ENCODE results near the gene RALGAPA2. TPM values are rescaled to one million over a fixed set of nuclear protein-coding genes. Genes with fewer than 3 reads are reported as not detected.

The RALGAPA2 gene
- total and polyA plus RNA-seq, 2 experiments from 2014 or later: 13.1 to 43.4 TPM

- no peaks in the 10 kb centered on the region for H3K9me2 ChIP-seq (ENCODE audit: insufficient read depth)
- ATAC-seq: peak; percentile 79
- DNase-seq (ENCODE audit: low spot score): peak; percentile 29
- no peak overlapping the region for H3K4me3 ChIP-seq
- no peak overlapping the region for H3K4me2 ChIP-seq
- H3K4me3 Mint-ChIP-seq: no peak overlapping the region
- no peak for TF ChIP-seq JUNB (IDR thresholded peaks at IDR 0.05; ENCODE audit: unreplicated experiment)
- TF ChIP-seq EZH2phosphoT487 (IDR thresholded peaks at IDR 0.05; ENCODE audit: unreplicated experiment): no peak
- H3K79me2 ChIP-seq (replicated peaks; ENCODE audit: insufficient read depth): no peaks in the 10 kb centered on the region
- H3F3A ChIP-seq (replicated peaks; ENCODE audit: low read depth): no peaks in the 10 kb centered on the region
- H3K27ac Mint-ChIP-seq: no peak overlapping the region
- H3K4me1 ChIP-seq (ENCODE audit: insufficient read depth): no peaks in the 10 kb centered on the region
- H3K27me3 Mint-ChIP-seq (ENCODE audit: insufficient read depth, low read depth, poor library complexity): peaks cover 9% of the 10 kb centered on the region
- H3K27me3 ChIP-seq (ENCODE audit: insufficient read depth): no peaks in the 10 kb centered on the region
- H3K9me3 Mint-ChIP-seq: no peaks in the 10 kb centered on the region
- H3K36me3 Mint-ChIP-seq (ENCODE audit: low read depth): no peaks in the 10 kb centered on the region; the same call in 2 of the 3 replicates
- H4K20me1 ChIP-seq (replicated peaks; ENCODE audit: insufficient read depth): no peaks in the 10 kb centered on the region
- no peak overlapping the region for H2AFZ ChIP-seq
- H3K36me3 ChIP-seq (ENCODE audit: insufficient read depth): no peaks in the 10 kb centered on the region
- peaks cover 23% of the 10 kb centered on the region for H3K4me1 Mint-ChIP-seq
- H3K27ac ChIP-seq (ENCODE audit: low read depth): no peak overlapping the region
Measured at GRCh38 chr20:20395903-20396568, 316.4 kb downstream of the RALGAPA2 start.

- TF ChIP-seq REST (IDR thresholded peaks at IDR 0.05; ENCODE audit: unreplicated experiment) (no peak), POLR2AphosphoS5 (IDR thresholded peaks at IDR 0.05; ENCODE audit: low read depth) (no peak), ZNF114 (CRISPR knock-in tag; IDR thresholded peaks at IDR 0.05) (no peak), EZH2phosphoT487 (IDR thresholded peaks at IDR 0.05; ENCODE audit: unreplicated experiment) (no peak), JUNB (IDR thresholded peaks at IDR 0.05; ENCODE audit: unreplicated experiment) (no peak), EZH2 (IDR thresholded peaks at IDR 0.05; ENCODE audit: low read depth, unreplicated experiment) (no peak), ZNF462 (CRISPR knock-in tag; IDR thresholded peaks at IDR 0.05) (no peak), STAT1 (IDR thresholded peaks at IDR 0.05; ENCODE audit: unreplicated experiment) (no peak), ETS1 (IDR thresholded peaks at IDR 0.05) (no peak), CREB1 (CRISPR knock-in tag; IDR thresholded peaks at IDR 0.05; ENCODE audit: low read depth) (no peak)
- H3K4me3 ChIP-seq: no peak overlapping the region
- Mint-ChIP-seq H3K4me3 (no peak overlapping the region), H3K36me3 (ENCODE audit: low read depth) (no peaks in the 10 kb centered on the region; the same call in 2 of the 3 replicates), H3K27me3 (ENCODE audit: insufficient read depth, low read depth, poor library complexity) (peaks cover 9% of the 10 kb centered on the region), H3K27ac (no peak overlapping the region), H3K9me3 (no peaks in the 10 kb centered on the region), H3K4me1 (peaks cover 23% of the 10 kb centered on the region)
- ATAC-seq (no peak), DNase-seq (ENCODE audit: low spot score) (no peak)
- no peaks in the 10 kb centered on the region for H3K27me3 ChIP-seq (ENCODE audit: insufficient read depth)
- H3F3A ChIP-seq (replicated peaks; ENCODE audit: low read depth): no peaks in the 10 kb centered on the region
- H3K4me2 ChIP-seq: no peak overlapping the region
- H3K4me1 ChIP-seq (ENCODE audit: insufficient read depth): no peaks in the 10 kb centered on the region
- no peaks in the 10 kb centered on the region for H3K36me3 ChIP-seq (ENCODE audit: insufficient read depth)
- H4K20me1 ChIP-seq (replicated peaks; ENCODE audit: insufficient read depth): no peaks in the 10 kb centered on the region
- no peak overlapping the region for H3K27ac ChIP-seq (ENCODE audit: low read depth)
- no peaks in the 10 kb centered on the region for H3K79me2 ChIP-seq (replicated peaks; ENCODE audit: insufficient read depth)
- no peaks in the 10 kb centered on the region for H3K9me2 ChIP-seq (ENCODE audit: insufficient read depth)
- no peak overlapping the region for H2AFZ ChIP-seq
Measured at GRCh38 chr20:20395087-20395486, 317.4 kb downstream of the RALGAPA2 start.
